Measurements from ENCODE around the gene TALDO1. TPM values are rescaled to one million over a fixed set of nuclear protein-coding genes. Genes with fewer than 3 reads are reported as not detected.

The TALDO1 gene
- total and polyA plus RNA-seq, 2 experiments from 2014 or later, result 137 to 161 TPM

- peaks cover 7% of the 10 kb centered on the region for H3K4me1 ChIP-seq (ENCODE audit: insufficient read depth)
- H3K9me2 ChIP-seq (replicated peaks; ENCODE audit: insufficient read depth), result no peaks in the 10 kb centered on the region
- no peaks in the 10 kb centered on the region for H3K9me3 ChIP-seq (ENCODE audit: low read depth)
- DNase-seq (ENCODE audit: low spot score), result no peak
- H3K27ac ChIP-seq, result peak overlapping the region; percentile 96
- WGBS (ENCODE audit: low lambda C conversion rate, missing lambda C conversion rate), result 1% methylated on average over 36 of the region's 55 CpGs
- H3K27me3 ChIP-seq, result no peaks in the 10 kb centered on the region
- no peaks in the 10 kb centered on the region for H3K36me3 ChIP-seq (replicated peaks; ENCODE audit: insufficient read depth, low read depth)
- TF ChIP-seq EZH2phosphoT487 (IDR thresholded peaks at IDR 0.05; ENCODE audit: low read depth, severe bottlenecking, unreplicated experiment) (no peak), EZH2 (IDR thresholded peaks at IDR 0.05; ENCODE audit: borderline replicate concordance) (no peak), CTCF (IDR thresholded peaks at IDR 0.05; ENCODE audit: poor library complexity) (no peak)
- H3K4me2 ChIP-seq, result peak overlapping the region; percentile 98
- H4K20me1 ChIP-seq (ENCODE audit: insufficient read depth, poor library complexity, severe bottlenecking), result peaks cover 22% of the 10 kb centered on the region
- no peak overlapping the region for H2AFZ ChIP-seq
- H3K79me2 ChIP-seq, result peaks cover 44% of the 10 kb centered on the region
- H3K4me3 ChIP-seq, result peak overlapping the region; percentile 68
Observed at GRCh38 chr11:810040-810567, 62.8 kb downstream of the TALDO1 start.

- WGBS (ENCODE audit: low lambda C conversion rate, missing lambda C conversion rate), result 85% methylated on average over 14 of the region's 14 CpGs
- no peaks in the 10 kb centered on the region for H3K27me3 ChIP-seq
- H3K4me2 ChIP-seq, result peak overlapping the region; percentile 98
- no peaks in the 10 kb centered on the region for H3K36me3 ChIP-seq (replicated peaks; ENCODE audit: insufficient read depth, low read depth)
- peaks cover 44% of the 10 kb centered on the region for H3K79me2 ChIP-seq
- TF ChIP-seq CTCF (IDR thresholded peaks at IDR 0.05; ENCODE audit: poor library complexity), result no peak
- TF ChIP-seq EZH2 (IDR thresholded peaks at IDR 0.05; ENCODE audit: borderline replicate concordance), result no peak
- TF ChIP-seq EZH2phosphoT487 (IDR thresholded peaks at IDR 0.05; ENCODE audit: low read depth, severe bottlenecking, unreplicated experiment), result no peak
- no peaks in the 10 kb centered on the region for H3K9me2 ChIP-seq (replicated peaks; ENCODE audit: insufficient read depth)
- H3K4me1 ChIP-seq (ENCODE audit: insufficient read depth), result peaks cover 7% of the 10 kb centered on the region
- H3K4me3 ChIP-seq, result no peak overlapping the region
- no peak for DNase-seq (ENCODE audit: low spot score)
- no peak overlapping the region for H3K27ac ChIP-seq
- no peak overlapping the region for H2AFZ ChIP-seq
- peaks cover 22% of the 10 kb centered on the region for H4K20me1 ChIP-seq (ENCODE audit: insufficient read depth, poor library complexity, severe bottlenecking)
- no peaks in the 10 kb centered on the region for H3K9me3 ChIP-seq (ENCODE audit: low read depth)
Observed at GRCh38 chr11:811446-812245, 64.4 kb downstream of the TALDO1 start.

GRCh38 chr11:812390-812789 lies 65.1 kb downstream of the TALDO1 start:
- 96% methylated on average over 3 of the region's 3 CpGs for WGBS (ENCODE audit: low lambda C conversion rate, missing lambda C conversion rate)
- H3K36me3 ChIP-seq (replicated peaks; ENCODE audit: insufficient read depth, low read depth), result no peaks in the 10 kb centered on the region
- H3K9me3 ChIP-seq (ENCODE audit: low read depth), result no peaks in the 10 kb centered on the region
- H3K4me2 ChIP-seq, result no peak overlapping the region
- H3K9me2 ChIP-seq (replicated peaks; ENCODE audit: insufficient read depth), result no peaks in the 10 kb centered on the region
- no peak for TF ChIP-seq CTCF (IDR thresholded peaks at IDR 0.05; ENCODE audit: poor library complexity)
- no peak for TF ChIP-seq EZH2 (IDR thresholded peaks at IDR 0.05; ENCODE audit: borderline replicate concordance)
- no peak for TF ChIP-seq EZH2phosphoT487 (IDR thresholded peaks at IDR 0.05; ENCODE audit: low read depth, severe bottlenecking, unreplicated experiment)
- peaks cover 22% of the 10 kb centered on the region for H4K20me1 ChIP-seq (ENCODE audit: insufficient read depth, poor library complexity, severe bottlenecking)
- H3K4me3 ChIP-seq, result no peak overlapping the region
- peaks cover 7% of the 10 kb centered on the region for H3K4me1 ChIP-seq (ENCODE audit: insufficient read depth)
- DNase-seq (ENCODE audit: low spot score), result no peak
- H2AFZ ChIP-seq, result no peak overlapping the region
- H3K79me2 ChIP-seq, result peaks cover 40% of the 10 kb centered on the region
- H3K27me3 ChIP-seq, result no peaks in the 10 kb centered on the region
- H3K27ac ChIP-seq, result no peak overlapping the region
